HG02870 (cell line): ENCODE results near the gene DEAF1.

ENCODE experiments used
- ATAC-seq: cut with Tn5 transposase; IDR thresholded peaks from one replicate; pipeline ENCODE4 v1.9.1; 2021; ENCODE audit warnings: mild to moderate bottlenecking, moderate library complexity; ENCODE audit not compliant: unreplicated experiment

The DEAF1 gene

DNA sequence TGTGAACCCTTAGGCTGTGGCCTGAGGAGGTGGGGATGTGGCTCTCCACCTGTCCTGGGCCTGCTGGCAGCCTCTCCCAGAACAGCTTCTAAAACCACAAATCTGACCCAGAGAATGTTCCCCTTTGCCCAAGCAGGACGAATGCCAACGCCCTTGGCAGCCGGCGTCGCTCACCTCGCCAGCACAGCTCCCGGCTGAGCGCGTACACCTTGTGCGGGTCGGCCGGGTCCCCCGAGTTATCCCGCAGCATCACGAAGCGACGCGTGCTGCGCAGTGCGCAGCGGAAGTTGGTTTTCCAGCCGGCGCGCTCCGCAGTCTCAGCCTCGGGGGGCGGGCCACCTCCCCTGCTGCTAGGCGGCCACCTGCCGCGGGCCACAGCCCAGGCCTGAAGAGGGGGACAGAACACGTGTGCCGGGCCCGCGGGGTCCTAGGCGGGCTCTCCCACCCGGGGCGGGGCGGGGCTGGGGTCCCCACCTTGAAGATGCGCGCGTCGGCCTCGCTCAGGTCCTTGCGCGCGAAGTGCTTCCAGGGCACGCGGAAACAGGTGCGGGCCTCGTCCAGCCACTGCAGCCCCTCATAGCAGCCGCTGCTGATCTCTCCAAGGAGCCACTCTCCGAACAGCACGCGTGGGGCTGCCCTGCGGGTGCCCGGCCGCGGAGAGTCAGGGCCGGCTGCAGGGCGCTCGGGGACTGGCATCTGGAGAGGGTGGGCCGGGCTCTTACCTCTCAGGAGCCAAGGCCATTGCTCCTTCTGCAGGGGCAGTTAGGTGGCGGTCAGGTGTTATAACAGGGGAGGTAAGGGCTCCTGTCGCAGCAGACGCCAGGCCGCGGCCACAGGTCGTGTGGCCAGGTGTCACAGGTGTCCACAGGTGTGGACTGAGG lies 80.2 kb downstream of the DEAF1 start:
- ATAC-seq = no peak

DNA sequence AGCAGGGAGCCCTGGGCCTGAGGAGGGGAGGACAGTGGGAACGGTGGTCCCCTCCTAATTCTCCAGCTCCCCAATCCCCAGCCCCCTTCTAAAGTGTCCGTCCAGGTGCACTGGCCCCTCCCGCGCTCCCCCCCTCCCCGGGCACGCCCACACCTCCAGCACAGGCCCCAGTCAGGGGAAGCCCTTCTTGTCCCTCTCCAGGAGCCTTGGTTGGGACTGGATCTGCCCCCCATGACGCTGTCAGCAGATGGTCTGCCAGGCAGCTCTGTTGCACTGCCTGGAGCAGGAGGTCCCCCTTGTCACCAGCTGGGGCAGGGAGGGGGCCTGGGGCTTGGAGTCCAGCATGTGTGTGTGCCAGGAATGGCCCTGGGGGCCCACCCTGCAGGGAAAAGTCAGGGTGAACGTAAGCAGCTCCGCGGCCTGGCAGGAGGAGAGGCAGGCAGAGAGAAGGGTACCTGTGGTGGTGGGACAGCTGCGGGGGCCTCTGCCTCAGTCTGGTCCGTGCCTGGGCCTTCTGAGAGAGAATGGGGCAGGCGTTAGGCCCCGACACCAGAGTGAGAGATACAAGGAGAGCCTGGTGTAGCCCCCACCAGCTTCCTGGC lies 80.9 kb downstream of the DEAF1 start:
- ATAC-seq = no peak

DNA sequence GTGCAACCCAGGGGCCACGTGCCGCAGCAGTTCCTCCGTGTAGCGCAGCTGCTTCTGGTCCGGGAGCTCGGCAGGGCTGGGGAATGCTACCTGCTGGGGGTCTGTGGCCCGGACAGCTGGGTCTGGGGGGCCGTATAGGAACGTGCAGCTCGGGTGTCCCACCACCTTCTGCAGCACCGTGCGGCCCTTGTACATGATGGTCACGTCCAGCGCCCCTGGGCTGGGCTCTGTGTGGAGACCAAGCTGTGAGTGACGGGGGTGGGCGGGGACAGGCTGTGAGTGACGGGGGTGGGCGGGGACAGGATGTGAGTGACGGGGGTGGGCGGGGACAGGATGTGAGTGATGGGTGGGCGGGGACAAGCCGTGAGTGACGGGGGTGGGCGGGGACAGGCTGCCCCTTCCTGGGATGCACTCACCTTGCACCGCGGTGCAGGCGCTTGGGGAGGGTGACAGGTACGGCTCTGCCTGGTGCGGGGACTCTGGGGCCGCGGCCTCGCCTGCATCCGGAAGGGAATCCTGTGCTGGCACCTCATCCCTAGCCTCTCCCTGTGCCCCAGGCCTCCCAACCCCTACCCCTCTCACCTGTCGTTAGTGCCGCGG lies 81.6 kb downstream of the DEAF1 start:
- no peak for ATAC-seq

DNA sequence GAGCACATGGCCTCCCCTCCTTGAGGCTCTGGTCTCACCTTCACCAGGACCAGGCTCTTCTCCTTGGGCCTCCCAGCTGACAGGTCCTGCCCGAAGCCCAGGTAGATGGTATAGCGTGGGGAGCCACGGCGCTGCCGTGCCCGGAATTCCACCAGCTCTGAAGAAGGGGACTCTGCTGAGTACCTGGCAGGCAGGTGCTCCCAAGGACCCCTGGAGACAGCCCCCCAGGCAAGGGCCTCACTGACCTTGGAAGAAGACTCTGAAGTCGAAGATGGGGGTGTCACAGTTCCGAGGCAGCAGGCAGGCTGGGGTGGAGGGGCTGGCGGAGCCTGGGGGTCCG lies 82.1 kb downstream of the DEAF1 start:
- ATAC-seq = no peak

DNA sequence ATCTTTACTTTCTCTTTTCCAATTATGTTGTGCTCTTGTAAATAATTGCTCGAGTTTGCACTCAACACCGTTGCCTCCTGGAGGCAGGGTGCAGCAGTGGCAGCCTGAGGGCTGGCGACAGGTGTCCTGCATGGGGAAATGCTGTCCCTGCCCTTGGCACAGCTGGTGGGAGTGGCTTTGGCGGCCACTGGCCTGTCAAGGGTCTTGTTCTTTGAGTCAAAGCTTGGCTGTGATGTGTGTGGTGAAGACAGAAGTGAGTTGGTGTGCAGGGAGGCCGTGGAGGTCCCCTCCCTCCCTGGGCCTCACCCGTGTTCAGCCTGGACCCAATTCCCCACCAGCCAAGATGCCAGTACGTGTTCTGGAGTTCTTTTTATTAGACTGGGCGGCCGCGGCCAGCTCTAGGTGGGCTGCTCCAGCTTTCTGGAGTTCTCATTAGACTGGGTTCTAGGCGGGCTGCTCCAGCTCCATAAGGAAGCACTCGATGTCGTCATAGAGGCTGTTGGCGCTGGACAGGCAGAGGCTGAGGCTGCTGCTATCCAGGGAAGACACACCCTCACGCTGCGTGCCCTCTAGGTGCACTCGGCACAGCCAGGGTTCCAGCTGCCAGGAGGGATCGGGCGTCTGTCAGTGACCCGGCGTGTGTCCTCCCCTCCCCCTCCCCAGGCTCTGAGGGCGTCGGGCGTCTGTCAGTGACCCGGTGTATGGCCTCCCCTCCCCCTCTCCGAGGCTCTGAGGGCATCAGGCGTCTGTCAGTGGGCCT lies 82.6 kb downstream of the DEAF1 start:
- ATAC-seq = no peak

DNA sequence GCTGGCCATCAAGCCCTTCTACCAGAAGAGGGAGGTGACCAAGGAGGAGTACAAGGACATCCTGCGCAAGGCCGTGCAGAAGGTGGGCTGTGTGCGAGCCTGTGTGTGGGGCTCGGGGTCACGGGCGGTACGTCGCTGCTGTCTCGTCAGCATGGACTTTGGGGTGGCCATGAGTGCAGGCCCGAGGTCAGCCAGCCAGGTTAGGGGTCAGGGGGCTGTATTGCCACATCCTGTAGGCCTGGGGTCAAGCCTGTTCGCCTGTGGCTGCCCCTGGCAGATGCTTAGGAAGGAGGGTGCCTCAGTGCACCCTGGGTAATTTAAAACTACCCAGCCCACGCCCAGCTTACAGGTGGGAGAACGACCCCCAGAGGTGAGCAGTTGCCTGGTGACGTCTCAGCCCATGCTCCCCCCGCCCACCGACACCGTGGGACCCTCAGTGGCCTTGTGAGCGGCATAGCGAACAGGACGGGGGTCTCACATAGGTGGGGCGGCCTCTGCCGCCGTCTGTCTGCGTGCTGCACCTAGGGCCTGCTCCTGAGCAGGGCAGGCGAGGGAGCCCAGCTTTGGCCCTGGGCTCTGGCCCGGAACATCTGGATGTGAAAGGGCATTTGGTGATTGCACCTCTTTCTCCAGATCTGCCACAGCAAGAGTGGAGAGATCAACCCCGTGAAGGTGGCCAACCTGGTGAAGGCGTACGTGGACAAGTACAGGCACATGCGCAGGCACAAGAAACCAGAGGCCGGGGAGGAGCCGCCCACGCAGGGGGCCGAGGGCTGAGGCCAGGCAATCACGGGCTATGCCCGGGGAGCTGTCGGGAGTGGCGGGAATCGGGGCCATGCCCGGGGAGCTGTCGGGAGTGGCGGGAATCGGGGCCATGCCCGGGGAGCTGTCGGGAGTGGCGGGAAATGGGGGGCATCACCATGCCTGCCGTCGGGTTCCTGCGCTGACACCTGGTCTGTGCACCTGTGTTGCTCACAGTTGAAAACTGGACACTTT lies 83.7 kb downstream of the DEAF1 start:
- no peak for ATAC-seq

DNA sequence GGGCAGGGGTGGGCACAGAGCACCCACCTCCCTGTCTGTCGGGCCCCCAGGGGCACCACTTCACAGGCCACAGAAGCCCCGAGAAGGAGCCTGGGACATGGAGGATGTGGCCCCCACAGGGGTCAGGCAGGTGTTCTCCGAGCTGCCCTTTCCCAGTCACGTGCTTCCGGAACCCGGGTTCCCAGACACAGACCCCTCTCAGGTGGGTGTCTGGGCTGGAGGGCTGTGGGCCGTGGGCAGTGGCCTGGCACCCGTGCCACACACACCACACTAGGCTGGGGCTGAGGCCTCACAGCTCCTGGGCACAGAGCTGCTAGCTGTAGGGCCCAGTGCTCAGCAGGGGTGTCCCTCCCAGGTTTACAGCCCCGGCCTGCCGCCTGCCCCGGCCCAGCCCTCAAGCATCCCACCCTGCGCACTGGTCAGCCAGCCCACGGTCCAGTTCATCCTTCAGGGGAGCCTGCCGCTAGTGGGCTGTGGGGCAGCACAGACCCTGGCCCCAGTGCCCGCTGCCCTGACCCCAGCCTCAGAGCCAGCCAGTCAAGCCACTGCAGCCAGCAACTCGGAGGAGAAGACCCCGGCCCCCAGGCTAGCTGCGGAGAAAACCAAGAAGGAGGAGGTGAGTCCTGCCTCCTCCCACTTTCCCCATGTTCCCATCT lies 84.7 kb downstream of the DEAF1 start:
- ATAC-seq = no peak

DNA sequence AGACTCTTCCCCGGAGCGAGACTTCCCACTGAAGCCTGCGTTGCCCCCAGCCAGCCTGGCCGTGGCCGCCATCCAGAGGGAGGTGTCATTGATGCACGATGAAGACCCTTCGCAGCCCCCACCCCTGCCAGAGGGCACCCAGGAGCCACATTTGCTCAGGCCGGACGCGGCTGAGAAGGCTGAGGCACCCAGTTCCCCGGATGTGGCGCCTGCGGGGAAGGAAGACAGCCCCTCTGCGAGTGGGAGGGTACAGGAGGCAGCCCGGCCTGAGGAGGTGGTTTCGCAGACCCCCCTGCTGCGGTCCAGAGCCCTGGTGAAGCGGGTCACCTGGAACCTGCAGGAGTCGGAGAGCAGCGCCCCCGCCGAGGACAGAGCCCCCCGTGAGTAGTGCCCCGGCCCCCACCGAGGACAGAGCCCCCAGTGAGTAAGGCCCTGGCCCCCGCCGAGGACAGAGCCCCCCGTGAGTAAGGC lies 85.6 kb downstream of the DEAF1 start:
- no peak for ATAC-seq

DNA sequence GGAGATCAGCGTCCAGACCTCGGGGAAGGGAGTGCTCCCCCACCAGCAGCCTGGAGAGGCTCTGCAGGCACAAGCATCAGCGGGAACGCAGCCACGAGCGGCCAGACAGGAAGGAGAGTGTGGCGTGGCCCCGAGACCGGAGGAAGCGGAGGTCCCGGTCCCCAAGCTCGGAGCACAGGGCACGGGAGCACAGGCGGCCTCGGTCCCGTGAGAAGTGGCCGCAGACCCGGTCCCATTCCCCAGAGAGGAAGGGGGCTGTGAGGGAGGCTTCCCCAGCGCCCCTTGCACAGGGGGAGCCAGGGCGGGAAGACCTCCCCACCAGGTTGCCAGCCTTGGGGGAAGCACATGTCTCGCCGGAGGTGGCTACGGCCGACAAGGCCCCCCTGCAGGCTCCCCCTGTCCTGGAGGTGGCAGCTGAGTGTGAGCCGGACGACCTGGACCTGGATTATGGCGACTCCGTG lies 86.2 kb downstream of the DEAF1 start:
- no peak for ATAC-seq

DNA sequence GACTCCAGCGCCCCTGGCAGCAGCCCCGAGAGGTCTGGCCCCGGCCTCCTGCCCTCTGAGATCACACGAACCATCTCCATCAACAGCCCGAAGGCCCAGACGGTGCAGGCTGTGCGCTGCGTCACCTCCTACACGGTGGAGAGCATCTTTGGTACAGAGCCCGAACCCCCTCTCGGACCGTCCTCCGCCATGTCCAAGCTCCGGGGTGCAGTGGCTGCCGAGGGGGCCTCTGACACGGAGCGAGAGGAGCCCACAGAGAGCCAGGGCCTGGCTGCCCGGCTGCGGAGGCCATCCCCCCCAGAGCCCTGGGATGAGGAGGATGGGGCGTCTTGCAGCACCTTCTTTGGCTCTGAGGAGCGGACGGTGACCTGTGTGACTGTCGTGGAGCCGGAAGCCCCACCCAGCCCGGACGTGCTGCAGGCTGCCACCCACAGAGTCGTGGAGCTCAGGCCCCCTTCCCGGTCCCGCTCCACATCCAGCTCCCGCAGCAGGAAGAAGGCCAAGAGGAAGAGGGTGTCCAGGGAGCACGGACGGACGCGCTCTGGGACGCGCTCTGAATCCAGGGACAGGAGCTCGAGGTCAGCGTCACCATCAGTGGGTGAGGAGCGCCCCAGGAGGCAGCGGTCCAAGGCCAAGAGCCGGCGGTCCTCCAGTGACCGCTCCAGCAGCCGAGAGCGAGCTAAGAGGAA lies 86.9 kb downstream of the DEAF1 start:
- no peak for ATAC-seq

DNA sequence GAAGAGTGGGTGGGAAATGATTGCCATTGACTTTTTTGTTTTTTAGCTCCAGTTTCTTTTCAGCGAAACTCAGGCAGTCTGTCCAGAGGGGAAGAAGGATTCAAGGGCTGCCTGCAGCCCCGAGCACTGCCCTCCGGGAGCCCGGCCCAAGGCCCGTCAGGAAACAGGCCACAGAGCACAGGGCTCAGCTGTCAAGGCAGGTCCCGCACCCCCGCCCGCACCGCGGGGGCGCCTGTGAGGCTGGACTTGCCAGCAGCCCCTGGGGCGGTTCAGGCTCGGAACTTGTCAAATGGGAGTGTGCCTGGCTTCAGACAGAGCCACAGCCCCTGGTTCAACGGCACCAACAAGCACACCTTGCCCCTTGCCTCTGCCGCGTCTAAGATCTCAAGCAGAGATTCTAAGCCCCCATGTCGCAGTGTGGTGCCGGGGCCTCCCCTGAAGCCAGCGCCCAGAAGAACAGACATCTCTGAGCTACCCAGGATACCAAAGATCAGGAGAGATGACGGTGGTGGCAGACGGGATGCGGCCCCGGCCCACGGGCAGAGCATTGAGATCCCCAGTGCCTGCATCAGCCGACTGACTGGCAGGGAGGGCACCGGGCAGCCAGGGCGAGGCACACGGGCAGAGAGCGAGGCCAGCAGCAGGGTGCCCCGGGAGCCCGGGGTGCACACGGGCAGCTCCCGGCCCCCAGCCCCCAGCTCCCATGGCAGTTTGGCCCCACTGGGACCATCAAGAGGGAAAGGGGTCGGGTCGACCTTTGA lies 87.8 kb downstream of the DEAF1 start:
- no peak for ATAC-seq

DNA sequence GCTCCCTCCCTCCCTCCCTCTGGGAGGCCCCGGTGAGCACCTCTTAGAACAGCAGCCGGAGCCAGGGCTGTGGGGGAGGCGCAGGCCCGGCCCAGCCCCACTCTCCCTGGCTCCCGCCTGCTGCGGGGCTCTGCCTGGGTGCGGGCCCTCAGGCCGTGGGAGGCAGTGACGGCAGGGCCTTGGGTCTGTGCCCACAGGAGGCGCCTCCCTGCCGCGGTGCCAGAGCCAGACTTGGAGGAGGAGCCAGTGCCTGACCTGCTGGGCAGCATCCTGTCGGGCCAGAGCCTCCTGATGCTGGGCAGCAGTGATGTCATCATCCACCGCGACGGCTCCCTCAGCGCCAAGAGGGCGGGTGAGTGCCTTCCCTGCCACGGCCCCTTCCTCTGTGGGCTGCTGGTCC lies 88.8 kb downstream of the DEAF1 start:
- ATAC-seq = no peak

DNA sequence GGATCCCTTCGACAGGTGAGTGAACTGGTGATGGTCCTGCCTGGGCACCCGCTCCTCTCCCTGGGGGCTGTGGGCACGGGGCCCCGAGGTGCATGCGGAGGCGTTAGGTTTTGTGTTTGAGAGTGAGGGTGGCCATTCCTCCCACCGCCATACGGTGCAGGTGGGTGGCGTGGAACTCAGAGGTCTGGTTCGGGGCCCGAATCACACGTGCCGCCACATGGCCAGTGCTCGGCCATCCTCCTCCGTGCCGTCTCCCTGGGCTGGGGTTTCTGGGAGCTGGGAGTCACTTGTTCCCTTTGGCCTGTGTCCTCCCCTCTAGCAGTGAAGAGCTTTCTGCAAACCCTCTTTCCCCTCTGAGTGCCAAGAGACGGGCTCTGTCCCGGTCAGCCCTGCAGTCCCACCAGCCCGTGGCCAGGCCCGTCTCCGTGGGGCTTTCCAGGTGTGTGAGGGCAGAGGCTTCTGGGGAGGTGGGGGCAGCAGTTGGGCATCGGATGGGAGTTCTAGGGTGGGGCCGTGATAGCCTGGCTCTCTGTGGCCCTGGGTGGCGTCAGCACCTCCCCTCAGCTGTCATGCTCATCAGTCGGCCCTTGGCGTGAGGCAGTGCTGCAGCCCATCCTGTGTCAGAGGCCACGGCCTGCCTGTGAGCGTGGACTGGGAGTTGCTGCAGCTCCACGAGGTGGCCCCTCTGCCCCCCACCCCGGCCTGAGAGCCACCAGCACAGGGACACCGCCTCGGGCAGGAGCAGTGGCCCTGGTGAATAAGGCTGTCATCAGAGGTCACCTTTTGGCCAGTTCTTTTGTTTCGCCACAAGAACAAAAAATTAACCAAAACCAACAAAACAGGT lies 89.5 kb downstream of the DEAF1 start:
- no peak for ATAC-seq

DNA sequence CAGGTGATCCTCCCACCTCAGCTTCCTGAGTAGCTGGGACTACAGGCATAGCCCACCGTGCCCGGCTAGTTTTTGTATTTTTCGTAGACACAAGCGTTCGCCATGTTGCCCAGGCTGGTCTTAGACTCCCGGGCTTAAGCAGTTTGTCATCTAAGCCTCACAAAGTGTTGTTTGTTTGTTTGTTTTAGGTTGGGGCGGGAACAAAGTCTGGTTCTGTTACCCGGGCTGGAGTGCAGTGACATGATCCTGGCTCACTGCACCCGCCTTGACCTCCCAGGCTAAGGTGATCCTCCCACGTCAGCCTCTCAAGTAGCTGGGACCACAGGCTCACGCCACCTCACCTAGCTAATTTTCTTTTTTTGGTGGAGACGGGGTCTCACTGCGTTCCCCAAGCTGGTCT lies 91.9 kb downstream of the DEAF1 start:
- ATAC-seq = no peak

DNA sequence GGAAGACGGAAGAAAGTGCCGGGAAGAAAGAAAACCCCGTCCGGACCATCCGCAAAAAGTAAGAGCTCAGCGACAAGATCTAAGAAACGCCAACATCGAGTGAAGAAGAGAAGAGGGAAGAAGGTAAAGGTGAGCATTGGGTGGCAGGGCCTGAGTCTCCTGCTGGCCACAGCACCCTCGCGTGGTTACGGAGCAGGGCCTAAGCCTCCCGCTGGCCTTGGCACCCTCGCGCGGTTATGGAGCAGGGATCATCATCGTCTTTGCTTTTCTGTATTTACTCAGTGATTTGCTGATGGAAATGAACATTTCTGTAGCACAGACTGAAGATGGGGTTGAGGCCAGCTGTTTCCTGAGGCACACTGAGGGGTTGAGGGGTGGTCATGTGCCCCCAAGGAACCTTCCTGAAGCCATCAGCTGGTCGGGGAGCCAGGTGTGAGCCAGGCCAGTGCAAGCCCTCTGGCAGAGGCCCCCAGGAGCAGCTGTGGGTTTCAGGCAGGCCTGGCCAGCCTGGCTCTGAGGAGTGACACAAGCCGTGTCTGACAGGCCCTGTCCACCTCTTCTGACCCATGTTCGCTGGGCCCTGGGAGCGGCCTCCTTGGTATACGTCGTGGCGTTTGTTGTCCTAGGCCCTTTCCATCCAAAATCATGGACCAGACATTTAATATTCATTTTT lies 93.3 kb downstream of the DEAF1 start:
- no peak for ATAC-seq

DNA sequence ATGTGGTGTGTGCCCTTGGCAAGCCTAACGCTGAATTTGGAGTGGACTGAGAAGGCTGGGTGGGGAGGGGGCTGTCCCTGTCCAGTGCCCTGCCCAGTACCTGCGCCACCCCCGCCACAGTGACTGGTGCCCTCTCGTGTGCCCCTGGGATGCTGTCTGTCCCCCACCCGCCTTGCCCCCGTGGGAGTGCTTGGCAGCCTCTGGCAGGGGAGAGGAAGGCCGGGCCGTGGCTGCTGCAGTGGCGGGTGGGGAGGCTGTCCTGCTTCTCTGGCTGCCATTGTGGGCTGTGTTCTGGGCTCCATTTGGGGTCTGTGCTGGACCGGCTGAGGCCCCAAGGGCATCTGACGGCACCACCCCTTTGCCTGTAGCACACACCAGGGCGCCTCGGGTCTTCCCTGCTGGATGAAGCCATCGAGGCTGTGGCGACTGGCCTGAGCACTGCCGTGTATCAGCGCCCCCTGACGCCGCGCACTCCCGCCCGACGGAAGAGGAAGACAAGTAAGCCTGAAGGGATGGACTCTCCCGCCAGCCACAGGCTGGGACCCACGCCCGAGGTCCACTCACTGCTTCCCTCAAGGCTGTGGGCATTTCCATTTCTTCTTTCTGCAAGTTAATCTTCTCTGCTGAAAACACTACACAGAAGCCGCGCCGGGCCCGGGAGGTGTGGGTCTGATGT lies 96.9 kb downstream of the DEAF1 start:
- ATAC-seq = no peak
